Lower leg skin (tissue), 3 donors: ENCODE results near the gene MINK1.

Source experiments
- CTCF ChIP-seq, 3 donors: fragments of 450-650 bp; IDR thresholded peaks; one replicate each; pipeline ENCODE4 v1.5.1; 2016; ENCODE audit warnings: antibody characterized with exemption in 3 of 3, mild to moderate bottlenecking in 3 of 3, moderate library complexity in 2 of 3
- POLR2A ChIP-seq, 2 donors: fragments of 450-650 bp; IDR thresholded peaks; one replicate each; pipeline ENCODE4 v1.6.1; 2016 to 2017; ENCODE audit warnings: antibody characterized with exemption in 2 of 2, mild to moderate bottlenecking in 1 of 2, moderate library complexity in 1 of 2

- TF ChIP-seq CTCF (IDR thresholded peaks at IDR 0.05) (no peak), POLR2A (IDR thresholded peaks at IDR 0.05) (no peak)
Observed at GRCh38 chr17:4846635-4847390, 13.7 kb downstream of the MINK1 start.
